GM21717 (cell line): ENCODE measurements around the gene NDUFA13.

Experiments used
- ATAC-seq: cut with Tn5 transposase; IDR thresholded peaks from one replicate; pipeline ENCODE4 v1.9.1; 2021; ENCODE audit warnings: mild to moderate bottlenecking, moderate library complexity; ENCODE audit not compliant: unreplicated experiment

The NDUFA13 gene

GRCh38 chr19:19531951-19532805 is 16.2 kb downstream of the NDUFA13 start:
- no peak for ATAC-seq

GRCh38 chr19:19532806-19533701 is 17.0 kb downstream of the NDUFA13 start:
- no peak for ATAC-seq

GRCh38 chr19:19533841-19534240 is 17.8 kb downstream of the NDUFA13 start:
- ATAC-seq: no peak

GRCh38 chr19:19534556-19535265 is 18.7 kb downstream of the NDUFA13 start:
- no peak for ATAC-seq

GRCh38 chr19:19535311-19536191 is 19.5 kb downstream of the NDUFA13 start:
- ATAC-seq: no peak

GRCh38 chr19:19537075-19538048 is 21.3 kb downstream of the NDUFA13 start:
- ATAC-seq: no peak

GRCh38 chr19:19538061-19538784 is 22.2 kb downstream of the NDUFA13 start, which contains the start of gene CILP2:
Gene CILP2, plus strand, starts transcription at chr19:19538265. Its CDS starts 85 bp downstream, at chr19:19538350.
- ATAC-seq: no peak

- no peak for ATAC-seq
Measured at GRCh38 chr19:19538785-19539166, 22.8 kb downstream of the NDUFA13 start.

GRCh38 chr19:19539698-19540063 is 23.7 kb downstream of the NDUFA13 start:
- ATAC-seq: no peak

GRCh38 chr19:19540064-19540714 is 24.2 kb downstream of the NDUFA13 start:
- no peak for ATAC-seq

GRCh38 chr19:19540715-19541515 is 24.9 kb downstream of the NDUFA13 start:
- ATAC-seq: no peak

- no peak for ATAC-seq
Measured at GRCh38 chr19:19541616-19542015, 25.6 kb downstream of the NDUFA13 start.

GRCh38 chr19:19542507-19542906 is 26.5 kb downstream of the NDUFA13 start:
- ATAC-seq: no peak

- no peak for ATAC-seq
Measured at GRCh38 chr19:19543101-19543500, 27.1 kb downstream of the NDUFA13 start.

GRCh38 chr19:19543640-19544039 is 27.6 kb downstream of the NDUFA13 start:
- ATAC-seq: no peak

GRCh38 chr19:19544257-19544953 is 28.4 kb downstream of the NDUFA13 start:
- ATAC-seq: no peak
